ENCODE measurements around the gene FBXL17. TPM values are rescaled to one million over a fixed set of nuclear protein-coding genes. Genes with fewer than 3 reads are reported as not detected.

Gene FBXL17
- total RNA-seq, 2 experiments from 2014 or later = 13.5 to 17.4 TPM

- Mint-ChIP-seq H3K4me1 (peaks cover 11% of the 10 kb centered on the region), H3K27ac (no peak overlapping the region), H3K4me3 (no peak overlapping the region), H3K9me3 (no peaks in the 10 kb centered on the region), H3K27me3 (no peaks in the 10 kb centered on the region), H3K36me3 (peaks cover 10% of the 10 kb centered on the region)
- DNase-seq (no peak), ATAC-seq (ENCODE audit: low read depth) (no peak)
- POLR2A ChIA-PET = no interaction called here
Measured at GRCh38 chr5:108143581-108143980, 238.3 kb downstream of the FBXL17 start.

- H3K4me3 Mint-ChIP-seq = no peak overlapping the region
- H3K27me3 Mint-ChIP-seq = no peaks in the 10 kb centered on the region
- H3K36me3 Mint-ChIP-seq = peaks cover 10% of the 10 kb centered on the region
- peaks cover 11% of the 10 kb centered on the region for H3K4me1 Mint-ChIP-seq
- peak; percentile 22 for ATAC-seq (ENCODE audit: low read depth)
- no peaks in the 10 kb centered on the region for H3K9me3 Mint-ChIP-seq
- H3K27ac Mint-ChIP-seq = no peak overlapping the region
- POLR2A ChIA-PET = no interaction called here
- no peak for DNase-seq
Measured at GRCh38 chr5:108141676-108142075, 240.2 kb downstream of the FBXL17 start.

- no peaks in the 10 kb centered on the region for H3K9me3 Mint-ChIP-seq
- DNase-seq (no peak), ATAC-seq (ENCODE audit: low read depth) (no peak)
- H3K27me3 Mint-ChIP-seq = no peaks in the 10 kb centered on the region
- no peak overlapping the region for H3K4me3 Mint-ChIP-seq
- POLR2A ChIA-PET = no interaction called here
- no peaks in the 10 kb centered on the region for H3K36me3 Mint-ChIP-seq
- no peaks in the 10 kb centered on the region for H3K4me1 Mint-ChIP-seq
- H3K27ac Mint-ChIP-seq = no peak overlapping the region
Measured at GRCh38 chr5:108136493-108136892, 245.4 kb downstream of the FBXL17 start.

GRCh38 chr5:108129129-108129528, 252.8 kb downstream of the FBXL17 start:
- Mint-ChIP-seq H3K27me3 (no peaks in the 10 kb centered on the region), H3K36me3 (peaks cover 2% of the 10 kb centered on the region), H3K27ac (no peak overlapping the region), H3K4me3 (no peak overlapping the region), H3K9me3 (no peaks in the 10 kb centered on the region), H3K4me1 (no peaks in the 10 kb centered on the region)
- POLR2A ChIA-PET = no interaction called here
- DNase-seq (no peak), ATAC-seq (ENCODE audit: low read depth) (no peak)

- no peak overlapping the region for H3K4me3 Mint-ChIP-seq
- H3K36me3 Mint-ChIP-seq = peaks cover 4% of the 10 kb centered on the region
- DNase-seq (no peak), ATAC-seq (ENCODE audit: low read depth) (no peak)
- no peaks in the 10 kb centered on the region for H3K4me1 Mint-ChIP-seq
- no peak overlapping the region for H3K27ac Mint-ChIP-seq
- POLR2A ChIA-PET = no interaction called here
- no peaks in the 10 kb centered on the region for H3K27me3 Mint-ChIP-seq
- H3K9me3 Mint-ChIP-seq = no peaks in the 10 kb centered on the region
Measured at GRCh38 chr5:108125771-108126511, 256.0 kb downstream of the FBXL17 start.

- H3K9me3 Mint-ChIP-seq = no peaks in the 10 kb centered on the region
- H3K27me3 Mint-ChIP-seq = no peaks in the 10 kb centered on the region
- no peak overlapping the region for H3K27ac Mint-ChIP-seq
- peaks cover 4% of the 10 kb centered on the region for H3K36me3 Mint-ChIP-seq
- no peak overlapping the region for H3K4me3 Mint-ChIP-seq
- ATAC-seq (ENCODE audit: low read depth) (no peak), DNase-seq (no peak)
- POLR2A ChIA-PET = no interaction called here
- no peaks in the 10 kb centered on the region for H3K4me1 Mint-ChIP-seq
Measured at GRCh38 chr5:108124596-108124995, 257.3 kb downstream of the FBXL17 start.

GRCh38 chr5:108122702-108123101, 259.2 kb downstream of the FBXL17 start:
- Mint-ChIP-seq H3K9me3 (no peaks in the 10 kb centered on the region), H3K4me1 (no peaks in the 10 kb centered on the region), H3K4me3 (no peak overlapping the region), H3K27me3 (no peaks in the 10 kb centered on the region), H3K27ac (no peak overlapping the region), H3K36me3 (peaks cover 2% of the 10 kb centered on the region)
- ATAC-seq (ENCODE audit: low read depth) = no peak
- DNase-seq = no peak
- POLR2A ChIA-PET = no interaction called here

GRCh38 chr5:108118813-108119514, 262.9 kb downstream of the FBXL17 start:
- POLR2A ChIA-PET = no interaction called here
- ATAC-seq (ENCODE audit: low read depth) (no peak), DNase-seq (no peak)
- Mint-ChIP-seq H3K36me3 (peaks cover 2% of the 10 kb centered on the region), H3K4me3 (no peak overlapping the region), H3K27ac (no peak overlapping the region), H3K4me1 (no peaks in the 10 kb centered on the region), H3K27me3 (no peaks in the 10 kb centered on the region), H3K9me3 (no peaks in the 10 kb centered on the region)

- H3K27me3 Mint-ChIP-seq = no peaks in the 10 kb centered on the region
- H3K9me3 Mint-ChIP-seq = peaks cover 3% of the 10 kb centered on the region
- ATAC-seq (ENCODE audit: low read depth) (no peak), DNase-seq (no peak)
- no peak overlapping the region for H3K4me3 Mint-ChIP-seq
- no peak overlapping the region for H3K27ac Mint-ChIP-seq
- no peaks in the 10 kb centered on the region for H3K4me1 Mint-ChIP-seq
- POLR2A ChIA-PET = no interaction called here
- no peaks in the 10 kb centered on the region for H3K36me3 Mint-ChIP-seq
Measured at GRCh38 chr5:108115673-108116072, 266.2 kb downstream of the FBXL17 start.

GRCh38 chr5:108113950-108114349, 267.9 kb downstream of the FBXL17 start:
- DNase-seq = no peak
- Mint-ChIP-seq H3K27ac (no peak overlapping the region), H3K4me1 (no peaks in the 10 kb centered on the region), H3K9me3 (peaks cover 3% of the 10 kb centered on the region), H3K4me3 (no peak overlapping the region), H3K36me3 (no peaks in the 10 kb centered on the region), H3K27me3 (no peaks in the 10 kb centered on the region)
- POLR2A ChIA-PET = no interaction called here
- no peak for ATAC-seq (ENCODE audit: low read depth)

GRCh38 chr5:108111736-108112135, 270.2 kb downstream of the FBXL17 start:
- Mint-ChIP-seq H3K36me3 (no peaks in the 10 kb centered on the region), H3K27ac (no peak overlapping the region), H3K4me3 (no peak overlapping the region), H3K27me3 (no peaks in the 10 kb centered on the region), H3K9me3 (peaks cover 5% of the 10 kb centered on the region), H3K4me1 (no peaks in the 10 kb centered on the region)
- POLR2A ChIA-PET = no interaction called here
- DNase-seq (no peak), ATAC-seq (ENCODE audit: low read depth) (no peak)

- H3K9me3 Mint-ChIP-seq = peaks cover 5% of the 10 kb centered on the region
- no peaks in the 10 kb centered on the region for H3K36me3 Mint-ChIP-seq
- DNase-seq (no peak), ATAC-seq (ENCODE audit: low read depth) (no peak)
- POLR2A ChIA-PET = no interaction called here
- H3K27ac Mint-ChIP-seq = no peak overlapping the region
- H3K4me1 Mint-ChIP-seq = no peaks in the 10 kb centered on the region
- H3K4me3 Mint-ChIP-seq = no peak overlapping the region
- no peaks in the 10 kb centered on the region for H3K27me3 Mint-ChIP-seq
Measured at GRCh38 chr5:108109059-108109458, 272.8 kb downstream of the FBXL17 start.

GRCh38 chr5:108104448-108104847, 277.4 kb downstream of the FBXL17 start:
- POLR2A ChIA-PET = no interaction called here
- no peak for DNase-seq
- H3K4me3 Mint-ChIP-seq = no peak overlapping the region
- no peak for ATAC-seq (ENCODE audit: low read depth)
- H3K27me3 Mint-ChIP-seq = no peaks in the 10 kb centered on the region
- H3K4me1 Mint-ChIP-seq = no peaks in the 10 kb centered on the region
- H3K27ac Mint-ChIP-seq = no peak overlapping the region
- H3K9me3 Mint-ChIP-seq = peaks cover 2% of the 10 kb centered on the region
- H3K36me3 Mint-ChIP-seq = no peaks in the 10 kb centered on the region

GRCh38 chr5:108102463-108102862, 279.4 kb downstream of the FBXL17 start:
- no peaks in the 10 kb centered on the region for H3K36me3 Mint-ChIP-seq
- ATAC-seq (ENCODE audit: low read depth) = no peak
- no peak overlapping the region for H3K4me3 Mint-ChIP-seq
- POLR2A ChIA-PET = no interaction called here
- no peaks in the 10 kb centered on the region for H3K27me3 Mint-ChIP-seq
- no peaks in the 10 kb centered on the region for H3K9me3 Mint-ChIP-seq
- H3K27ac Mint-ChIP-seq = no peak overlapping the region
- DNase-seq = no peak
- no peaks in the 10 kb centered on the region for H3K4me1 Mint-ChIP-seq

Measured in activated naive CD8-positive, alpha-beta T cell treated with anti-CD3 and anti-CD28 coated beads, Interleukin-2, amount 10 ng/mL, durations not matched to agents 7 days and 5 days (primary cell).